Naive B cell (primary cell): ENCODE results near the gene TXNDC17. TPM values are rescaled to one million over a fixed set of nuclear protein-coding genes. Genes with fewer than 3 reads are reported as not detected.
A peak's percentile ranks its signal among the peaks of the same experiment; 100 is the strongest.
"Not testable (repeated sequence)": the region's sequence is repeated elsewhere in the genome, so short reads cannot be mapped to it uniquely, and the experiment has no call there.

Source experiments
- ATAC-seq, 2 donors: fragments of 150-1000 bp; cut with Tn5 transposase; 2 replicates each; pipeline ENCODE4 v1.10.0; 2021; ENCODE audit warnings: low read depth in 2 of 2, mild to moderate bottlenecking in 2 of 2, moderate library complexity in 2 of 2
- DNase-seq: peaks from one replicate; pipeline ENCODE4 v3.0.0; 2022
- H3K27ac Mint-ChIP-seq, 6 donors: one replicate each; pipeline ENCODE4 v1.8.0; 2020 to 2022; ENCODE audit warnings: mild to moderate bottlenecking in 6 of 6, mixed read lengths in 6 of 6, moderate library complexity in 5 of 6, inconsistent platforms in 2 of 6
- H3K27me3 Mint-ChIP-seq, 3 donors: one replicate each; pipeline ENCODE4 v1.8.0; 2021 to 2022; ENCODE audit warnings: mixed read lengths in 3 of 3, mild to moderate bottlenecking in 1 of 3
- H3K36me3 Mint-ChIP-seq, 2 donors: one replicate each; pipeline ENCODE4 v1.8.0; 2020 to 2022; ENCODE audit warnings: mixed read lengths in 2 of 2, inconsistent platforms in 1 of 2, mild to moderate bottlenecking in 1 of 2
- H3K4me1 Mint-ChIP-seq, 3 donors: one replicate each; pipeline ENCODE4 v1.8.0; 2020 to 2022; ENCODE audit warnings: mixed read lengths in 3 of 3, inconsistent platforms in 1 of 3, mild to moderate bottlenecking in 1 of 3, moderate library complexity in 1 of 3
- H3K4me3 Mint-ChIP-seq, 8 donors: one replicate each; pipeline ENCODE4 v1.8.0; 2020 to 2022; ENCODE audit warnings: mild to moderate bottlenecking in 8 of 8, mixed read lengths in 8 of 8, moderate library complexity in 8 of 8, inconsistent platforms in 2 of 8
- H3K9me3 Mint-ChIP-seq, 7 donors: one replicate each; pipeline ENCODE4 v1.8.0; 2020 to 2022; ENCODE audit warnings: mixed read lengths in 7 of 7, mild to moderate bottlenecking in 5 of 7, inconsistent platforms in 2 of 7, moderate library complexity in 1 of 7
- polyA plus RNA-seq, 6 donors: library from polyadenylated mRNA; unstranded; fragments of 300-500 nt; fragmentation: Illumina TruSeq; gene quantifications; one replicate each; pipeline ENCODE4 v1.2.3, GENCODE V29; 2021; ENCODE audit warnings: low read depth in 6 of 6

The TXNDC17 gene
- polyA plus RNA-seq, 6 donors from 2014 or later: 57.8 to 85.5 (median 64.4) TPM

GRCh38 chr17:6657633-6658287, 16.9 kb downstream of the TXNDC17 start:
- peak overlapping the region; percentile 87 to 98 (median 96) for H3K27ac Mint-ChIP-seq
- peak overlapping the region; percentile 91 to 99 (median 96) for H3K4me3 Mint-ChIP-seq
- H3K36me3 Mint-ChIP-seq: peaks cover 0 to 2% of the 10 kb centered on the region in 2 donors
- no peaks in the 10 kb centered on the region for H3K9me3 Mint-ChIP-seq
- H3K4me1 Mint-ChIP-seq: peaks cover 57 to 72% (median 71%) of the 10 kb centered on the region in 3 donors
- DNase-seq: no peak
- no peak for ATAC-seq
- no peaks in the 10 kb centered on the region for H3K27me3 Mint-ChIP-seq

GRCh38 chr17:6658411-6658810, 17.6 kb downstream of the TXNDC17 start:
- peak overlapping the region in 4 of 6 donors; percentile 26 to 95 (median 80) for H3K27ac Mint-ChIP-seq
- H3K36me3 Mint-ChIP-seq, H3K9me3 Mint-ChIP-seq, H3K27me3 Mint-ChIP-seq, DNase-seq, ATAC-seq: not testable (repeated sequence)
- peaks cover 56 to 67% (median 67%) of the 10 kb centered on the region in 3 donors for H3K4me1 Mint-ChIP-seq
- peak overlapping the region; percentile 62 to 97 (median 92) for H3K4me3 Mint-ChIP-seq

- H3K36me3 Mint-ChIP-seq: peaks cover 0 to 6% of the 10 kb centered on the region in 2 donors
- H3K27ac Mint-ChIP-seq: peak overlapping the region in 5 of 6 donors; percentile 55 to 98 (median 95)
- H3K27me3 Mint-ChIP-seq: no peaks in the 10 kb centered on the region
- H3K4me1 Mint-ChIP-seq: peaks cover 46 to 62% (median 55%) of the 10 kb centered on the region in 3 donors
- DNase-seq (no peak), ATAC-seq (no peak)
- no peaks in the 10 kb centered on the region for H3K9me3 Mint-ChIP-seq
- H3K4me3 Mint-ChIP-seq: peak overlapping the region; percentile 73 to 92 (median 81)
These were observed 19.2 kb downstream of the TXNDC17 start for GRCh38 chr17:6660101-6660500.

GRCh38 chr17:6660805-6661463, 20.1 kb downstream of the TXNDC17 start:
- ATAC-seq: peak; percentile 78
- H3K36me3 Mint-ChIP-seq: peaks cover 0 to 6% of the 10 kb centered on the region in 2 donors
- no peaks in the 10 kb centered on the region for H3K9me3 Mint-ChIP-seq
- peak overlapping the region; percentile 73 to 93 (median 88) for H3K4me3 Mint-ChIP-seq
- peak; percentile 78 for DNase-seq
- H3K4me1 Mint-ChIP-seq: peaks cover 46 to 63% (median 55%) of the 10 kb centered on the region in 3 donors
- H3K27me3 Mint-ChIP-seq: no peaks in the 10 kb centered on the region
- peak overlapping the region; percentile 51 to 98 (median 90) for H3K27ac Mint-ChIP-seq

GRCh38 chr17:6661464-6661848, 20.6 kb downstream of the TXNDC17 start:
- Mint-ChIP-seq H3K36me3 (peaks cover 0 to 6% of the 10 kb centered on the region in 2 donors), H3K27me3 (no peaks in the 10 kb centered on the region), H3K27ac (peak overlapping the region in 4 of 6 donors; percentile 51 to 98 (median 70)), H3K9me3 (no peaks in the 10 kb centered on the region), H3K4me1 (peaks cover 46 to 66% (median 50%) of the 10 kb centered on the region in 3 donors), H3K4me3 (peak overlapping the region; percentile 73 to 93 (median 88))
- DNase-seq (no peak), ATAC-seq (no peak)

GRCh38 chr17:6663200-6663599, 22.3 kb downstream of the TXNDC17 start:
- H3K27ac Mint-ChIP-seq: peak overlapping the region in 1 of 6 donors; percentile 50
- H3K4me3 Mint-ChIP-seq: peak overlapping the region in 2 of 8 donors; percentile 12 to 27
- not testable (repeated sequence) for H3K9me3 Mint-ChIP-seq, DNase-seq, ATAC-seq, H3K36me3 Mint-ChIP-seq, H3K27me3 Mint-ChIP-seq
- H3K4me1 Mint-ChIP-seq: peaks cover 42 to 64% (median 46%) of the 10 kb centered on the region in 3 donors

GRCh38 chr17:6666077-6666521, 25.2 kb downstream of the TXNDC17 start:
- ATAC-seq (peak; percentile 61 to 62), DNase-seq (peak; percentile 41)
- no peaks in the 10 kb centered on the region for H3K27me3 Mint-ChIP-seq
- peak overlapping the region in 3 of 6 donors; percentile 20 to 50 (median 30) for H3K27ac Mint-ChIP-seq
- peaks cover 5 to 6% of the 10 kb centered on the region in 2 donors for H3K36me3 Mint-ChIP-seq
- peak overlapping the region in 1 of 8 donors; percentile 51 for H3K4me3 Mint-ChIP-seq
- H3K9me3 Mint-ChIP-seq: no peaks in the 10 kb centered on the region
- peaks cover 24 to 47% (median 39%) of the 10 kb centered on the region in 3 donors for H3K4me1 Mint-ChIP-seq

- H3K27me3 Mint-ChIP-seq: no peaks in the 10 kb centered on the region
- H3K36me3 Mint-ChIP-seq: peaks cover 5 to 6% of the 10 kb centered on the region in 2 donors
- H3K4me3 Mint-ChIP-seq: no peak overlapping the region
- peak overlapping the region in 2 of 6 donors; percentile 49 to 50 for H3K27ac Mint-ChIP-seq
- peaks cover 20 to 43% (median 34%) of the 10 kb centered on the region in 3 donors for H3K4me1 Mint-ChIP-seq
- DNase-seq (no peak), ATAC-seq (no peak)
- H3K9me3 Mint-ChIP-seq: no peaks in the 10 kb centered on the region
These were observed 25.7 kb downstream of the TXNDC17 start for GRCh38 chr17:6666557-6666956.

GRCh38 chr17:6667516-6667915, 26.7 kb downstream of the TXNDC17 start:
- Mint-ChIP-seq H3K36me3 (peaks cover 5 to 6% of the 10 kb centered on the region in 2 donors), H3K4me1 (peaks cover 14 to 35% (median 28%) of the 10 kb centered on the region in 3 donors), H3K27me3 (no peaks in the 10 kb centered on the region), H3K27ac (peak overlapping the region in 4 of 6 donors; percentile 55 to 84 (median 76)), H3K9me3 (no peaks in the 10 kb centered on the region), H3K4me3 (peak overlapping the region in 1 of 8 donors; percentile 30)
- ATAC-seq (no peak), DNase-seq (no peak)

- no peaks in the 10 kb centered on the region for H3K9me3 Mint-ChIP-seq
- H3K4me1 Mint-ChIP-seq: peaks cover 9 to 30% (median 24%) of the 10 kb centered on the region in 3 donors
- no peak for DNase-seq
- H3K36me3 Mint-ChIP-seq: peaks cover 0 to 5% of the 10 kb centered on the region in 2 donors
- no peak for ATAC-seq
- no peaks in the 10 kb centered on the region for H3K27me3 Mint-ChIP-seq
- H3K27ac Mint-ChIP-seq: peak overlapping the region in 1 of 6 donors; percentile 88
- H3K4me3 Mint-ChIP-seq: no peak overlapping the region
These were observed 27.4 kb downstream of the TXNDC17 start for GRCh38 chr17:6668219-6668618.

GRCh38 chr17:6668727-6669425, 28.0 kb downstream of the TXNDC17 start:
- Mint-ChIP-seq H3K36me3 (peaks cover 0 to 5% of the 10 kb centered on the region in 2 donors), H3K9me3 (no peaks in the 10 kb centered on the region), H3K4me1 (peaks cover 12 to 29% (median 24%) of the 10 kb centered on the region in 3 donors), H3K27me3 (no peaks in the 10 kb centered on the region), H3K4me3 (no peak overlapping the region), H3K27ac (peak overlapping the region in 2 of 6 donors; percentile 44 to 73)
- no peak for DNase-seq
- no peak for ATAC-seq

- ATAC-seq (no peak), DNase-seq (no peak)
- H3K36me3 Mint-ChIP-seq: peaks cover 0 to 5% of the 10 kb centered on the region in 2 donors
- no peaks in the 10 kb centered on the region for H3K9me3 Mint-ChIP-seq
- H3K27me3 Mint-ChIP-seq: no peaks in the 10 kb centered on the region
- H3K27ac Mint-ChIP-seq: peak overlapping the region in 1 of 6 donors; percentile 94
- H3K4me3 Mint-ChIP-seq: no peak overlapping the region
- peaks cover 12 to 26% (median 24%) of the 10 kb centered on the region in 3 donors for H3K4me1 Mint-ChIP-seq
These were observed 28.8 kb downstream of the TXNDC17 start for GRCh38 chr17:6669479-6670212.
